GM12878 (cell line): ENCODE data around the gene ARAP1. TPM values are rescaled to one million over a fixed set of nuclear protein-coding genes. Genes with fewer than 3 reads are reported as not detected.
A peak's percentile ranks its signal among the peaks of the same experiment; 100 is the strongest.

ENCODE experiments used
- CUX1 ChIP-seq: IDR thresholded peaks from 2 replicates; pipeline ENCODE4 v1.6.1; 2012; ENCODE audit warnings: improper control_type of control experiment, low read depth, low read length; ENCODE audit not compliant: insufficient replicate concordance
- ESRRA ChIP-seq: IDR thresholded peaks from 2 replicates; pipeline ENCODE4 v1.6.1; 2012; ENCODE audit warnings: mild to moderate bottlenecking, low read length, improper control_type of control experiment
- FOXK2 ChIP-seq: fragments of 450-650 bp; IDR thresholded peaks from 2 replicates; pipeline ENCODE4 v1.6.1; 2017; ENCODE audit warnings: mild to moderate bottlenecking, moderate library complexity
- IKZF1 ChIP-seq: fragments of 450-650 bp; conservative IDR thresholded peaks from 2 replicates; pipeline ENCODE4 v1.6.1; 2017; ENCODE audit warnings: antibody characterized with exemption, mild to moderate bottlenecking
- JUND ChIP-seq: IDR thresholded peaks from 2 replicates; pipeline ENCODE4 v1.6.1; 2012; ENCODE audit warnings: low read depth, mild to moderate bottlenecking, low read length, improper control_type of control experiment, moderate library complexity
- MAX ChIP-seq: IDR thresholded peaks from 2 replicates; pipeline ENCODE4 v1.6.1; 2012; ENCODE audit warnings: low read depth, low read length, improper control_type of control experiment
- MLLT1 ChIP-seq: fragments of 450-650 bp; IDR thresholded peaks from 2 replicates; pipeline ENCODE4 v1.6.1; 2016; ENCODE audit warnings: mild to moderate bottlenecking
- MXI1 ChIP-seq: fragments of 150-350 bp; IDR thresholded peaks from 2 replicates; pipeline ENCODE4 v1.6.1; 2011; ENCODE audit warnings: low read depth, mild to moderate bottlenecking, inconsistent platforms, low read length, improper control_type of control experiment
- RCOR1 ChIP-seq: conservative IDR thresholded peaks from 2 replicates; pipeline ENCODE4 v1.6.1; 2012; ENCODE audit warnings: low read depth, low read length, improper control_type of control experiment
- polyA plus RNA-seq, 11 experiments: library from polyadenylated mRNA; depleted of rRNA in 4 of 11; unstranded in 6 of 11; stranded (reverse) in 5 of 11; fragments of >200 nt; fragmentation: Nextera tagmentation in 4 of 11; fragmentation: Illumina TruSeq in 1 of 11; extraction: Ambion mirVana in 4 of 11; extraction: Trizol in 1 of 11; gene quantifications; 1 replicate in 1 of 11; 2 replicates in 10 of 11; pipeline versions ENCODE4 v1.2.1 to v1.2.3, GENCODE V29; 2011 to 2016; ENCODE audit warnings: inconsistent platforms in 2 of 11, missing spikeins in 2 of 11, low read depth in 1 of 11
- total RNA-seq, 4 experiments: library from RNA; depleted of rRNA in 3 of 4; stranded (reverse); fragments of >200 nt in 3 of 4; fragmentation: Illumina TruSeq in 1 of 4; extraction: Trizol in 1 of 4; gene quantifications; 2 replicates each; pipeline versions ENCODE4 v1.2.1 to v1.2.3, GENCODE V29; 2013 to 2021

Gene ARAP1
- total and polyA plus RNA-seq, 10 of the 15 experiments (the other 5 are each of a cell fraction or from before 2014, with no cell fraction given): 0.55 to 102 (median 51.0) TPM

GRCh38 chr11:72793425-72794367 lies 41.5 kb upstream of the ARAP1 start, which contains the start of gene STARD10 (continued):
- TF ChIP-seq IKZF1: peak; percentile 98
- TF ChIP-seq FOXK2: peak; percentile 81
- TF ChIP-seq ESRRA: peak; percentile 38; the same call in 1 of the 2 replicates
- 0 out of 2 replicates have a peak, but pooled peaks have one; percentile 78 for TF ChIP-seq RCOR1
- TF ChIP-seq MLLT1: peak; percentile 91
- peak; percentile 64 for TF ChIP-seq MXI1
- TF ChIP-seq CUX1: no peak
- TF ChIP-seq JUND: no peak
- TF ChIP-seq MAX: peak; percentile 87
- TF ChIP-seq, all 136 proteins: peak for 59
